Heart left ventricle (tissue), 13 donors: ENCODE data around the gene SOX2.

ENCODE experiments used
- CTCF ChIP-seq, 12 donors: fragments of 200-600 bp; sonication (generic) in 4 of 12; IDR thresholded peaks; one replicate each; pipeline versions ENCODE4 v1.5.0 to v1.8.0; 2018 to 2022; ENCODE audit warnings: antibody characterized with exemption in 12 of 12, mild to moderate bottlenecking in 5 of 12
- POLR2A ChIP-seq, 2 donors: fragments of 450-650 bp; IDR thresholded peaks; one replicate each; pipeline ENCODE4 v1.6.1; 2017; ENCODE audit warnings: antibody characterized with exemption in 2 of 2, mild to moderate bottlenecking in 2 of 2, moderate library complexity in 2 of 2
- donor health status: ischemic (EF 13 %, LVEDD 7.1; RV severe dilation, severe dysfunction).
- donor health status: DM: no; HTN: yes; CAD: no.
- donor health status: DM: no; HTN: no; CAD: no.
- donor health status: ischemic (EF 25% LVEDD 6.9; RV normal size, moderate dysfunction).
- donor health status: ischemic (EF 25% LVEDD 5.7; RV mildly dilated, moderate dysfunction).
- donor health status: ischemic (EF 35%, LVEDD 5.7; RV mildly dilated, moderate dysfunction).
- donor health status: nonischemic (EF 11% LVEDD 7.7; RV severe dilation, severe dysfunction).
- donor health status: DM: yes; HTN: yes; CAD: no.
- donor health status: PGD.
- donor health status: ischemic (EF 29% LVEDD 5.4; RV normal size, mild dysfunction).
- donor health status: nonischemic (EF 23%, LVEDD 6.1; RV moderate dilation, normal function).

DNA sequence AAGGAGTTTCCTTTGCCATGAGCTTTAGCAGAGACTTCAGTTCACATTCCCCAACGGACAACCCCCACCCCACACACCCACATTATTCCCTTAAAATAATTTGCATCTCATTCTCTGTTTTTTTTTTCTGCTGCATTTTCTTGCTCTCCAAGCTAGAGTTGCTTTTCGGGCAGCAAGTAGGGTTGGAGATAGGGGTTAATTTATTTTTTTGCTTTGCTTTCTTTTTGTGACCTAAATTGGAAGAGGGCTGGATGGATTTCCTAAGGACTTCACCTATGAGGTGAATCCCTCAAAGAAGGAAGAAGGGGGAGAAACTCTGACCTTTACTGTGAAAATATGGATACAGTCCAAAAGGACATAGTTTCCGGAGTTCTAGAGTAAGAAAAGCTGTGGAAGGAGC is 6.6 kb downstream of the SOX2 start:
- no peak for TF ChIP-seq POLR2A (IDR thresholded peaks at IDR 0.05)
- no peak for TF ChIP-seq CTCF (IDR thresholded peaks at IDR 0.05)
